SJSA1 (cell line): ENCODE measurements around the gene PJA1. TPM values are rescaled to one million over a fixed set of nuclear protein-coding genes. Genes with fewer than 3 reads are reported as not detected.

Source experiments
- DNase-seq, 2 experiments: peaks; one replicate each; pipeline ENCODE4 v3.0.0-alpha.2; 2015 to 2020; ENCODE audit warnings: low spot score in 2 of 2, low read depth in 1 of 2
- H3K27ac ChIP-seq: fragments of 250-450 bp; sonication (Bioruptor Pico); 2 replicates; pipeline ENCODE4 v1.5.1; 2020; ENCODE audit warnings: mild to moderate bottlenecking, moderate library complexity
- H3K27me3 ChIP-seq: fragments of 250-450 bp; sonication (Bioruptor Pico); replicated peaks from 2 replicates; pipeline ENCODE4 v1.5.1; 2020; ENCODE audit warnings: mild to moderate bottlenecking, moderate library complexity
- H3K36me3 ChIP-seq: fragments of 250-450 bp; sonication (Bioruptor Pico); 2 replicates; pipeline ENCODE4 v1.5.1; 2020; ENCODE audit warnings: mild to moderate bottlenecking
- H3K4me1 ChIP-seq: fragments of 250-450 bp; sonication (Bioruptor Pico); replicated peaks from 2 replicates; pipeline ENCODE4 v1.6.1; 2021; ENCODE audit warnings: mild to moderate bottlenecking
- H3K4me3 ChIP-seq: fragments of 250-450 bp; sonication (Bioruptor Pico); 2 replicates; pipeline ENCODE4 v1.5.1; 2020; ENCODE audit warnings: mild to moderate bottlenecking
- H3K9me3 ChIP-seq: fragments of 250-450 bp; sonication (Bioruptor Pico); replicated peaks from 2 replicates; pipeline ENCODE4 v1.5.1; 2020; ENCODE audit warnings: mild to moderate bottlenecking
- total RNA-seq: library from RNA; depleted of rRNA; stranded (reverse); fragments of >200 nt; shearing (Covaris generic); gene quantifications from 2 replicates; pipeline ENCODE4 v1.2.3, GENCODE V29; 2014

The PJA1 gene
- total RNA-seq, 1 experiment from 2014 or later: 30.2 TPM

DNA sequence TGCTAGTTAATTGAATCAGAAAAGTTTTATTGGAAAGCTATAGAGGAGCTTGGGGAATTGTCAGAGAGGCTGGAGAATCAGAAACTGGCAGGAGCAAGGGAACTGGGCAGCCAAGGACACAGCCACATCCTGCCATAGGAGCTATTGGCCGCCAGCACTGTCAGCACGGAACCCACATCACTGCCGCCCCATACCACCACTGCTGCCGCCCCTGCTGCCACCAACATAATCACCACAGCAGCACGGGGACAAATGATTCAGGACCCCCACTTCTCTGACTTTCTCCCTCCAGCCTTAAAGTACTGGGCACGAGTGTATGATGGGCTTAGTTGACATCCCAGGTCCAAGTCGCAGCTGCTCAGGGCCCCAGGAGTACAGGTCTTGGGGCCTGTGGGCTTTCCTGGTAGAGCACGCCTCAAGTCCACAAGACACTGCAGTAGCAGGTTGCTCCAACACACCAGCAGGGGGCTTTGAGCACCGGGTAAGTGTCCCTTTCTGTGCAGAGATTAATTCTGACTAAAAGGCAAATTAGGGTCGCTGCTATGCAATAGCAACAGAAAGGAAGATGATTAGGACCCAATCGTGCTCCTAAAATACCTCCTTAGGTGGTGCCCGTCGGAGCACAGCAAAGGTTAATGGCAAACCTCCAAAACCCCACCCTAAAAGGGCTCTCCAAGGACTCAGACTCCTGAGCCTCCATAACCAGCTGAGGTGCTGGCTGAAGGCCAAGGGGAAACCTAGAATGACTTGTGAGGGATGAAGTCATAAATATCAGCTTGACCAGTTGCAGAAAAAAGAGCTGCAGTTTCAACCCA lies 6.9 kb downstream of the PJA1 start:
- Histone ChIP-seq H3K27me3 (no peaks in the 10 kb centered on the region), H3K9me3 (no peaks in the 10 kb centered on the region), H3K4me3 (no peak overlapping the region), H3K4me1 (no peaks in the 10 kb centered on the region), H3K36me3 (peaks cover 7% of the 10 kb centered on the region; the same call in 1 of the 2 replicates), H3K27ac (no peak overlapping the region)
- DNase-seq: peak; percentile 43 to 52

- Histone ChIP-seq H3K36me3 (peaks cover 7% of the 10 kb centered on the region; the same call in 1 of the 2 replicates), H3K4me3 (no peak overlapping the region), H3K4me1 (no peaks in the 10 kb centered on the region), H3K27me3 (no peaks in the 10 kb centered on the region), H3K9me3 (no peaks in the 10 kb centered on the region), H3K27ac (no peak overlapping the region)
- DNase-seq: no peak
These were observed 8.6 kb downstream of the PJA1 start for GRCh38 chrX:69156638-69157037.

- Histone ChIP-seq H3K9me3 (no peaks in the 10 kb centered on the region), H3K27me3 (no peaks in the 10 kb centered on the region), H3K27ac (no peak overlapping the region), H3K4me1 (no peaks in the 10 kb centered on the region), H3K36me3 (peaks cover 2% of the 10 kb centered on the region; the same call in 1 of the 2 replicates), H3K4me3 (no peak overlapping the region)
- DNase-seq: no peak
These were observed 9.3 kb downstream of the PJA1 start for GRCh38 chrX:69155786-69156520.

GRCh38 chrX:69154051-69154450 lies 11.2 kb downstream of the PJA1 start:
- Histone ChIP-seq H3K9me3 (no peaks in the 10 kb centered on the region), H3K4me1 (no peaks in the 10 kb centered on the region), H3K4me3 (no peak overlapping the region), H3K27ac (no peak overlapping the region), H3K27me3 (no peaks in the 10 kb centered on the region), H3K36me3 (no peaks in the 10 kb centered on the region)
- DNase-seq: peak in 1 of 2 experiments; percentile 5

GRCh38 chrX:69153060-69153730 lies 12.1 kb downstream of the PJA1 start:
- Histone ChIP-seq H3K27ac (no peak overlapping the region), H3K36me3 (no peaks in the 10 kb centered on the region), H3K27me3 (no peaks in the 10 kb centered on the region), H3K4me3 (no peak overlapping the region), H3K9me3 (no peaks in the 10 kb centered on the region), H3K4me1 (no peaks in the 10 kb centered on the region)
- DNase-seq: no peak

DNA sequence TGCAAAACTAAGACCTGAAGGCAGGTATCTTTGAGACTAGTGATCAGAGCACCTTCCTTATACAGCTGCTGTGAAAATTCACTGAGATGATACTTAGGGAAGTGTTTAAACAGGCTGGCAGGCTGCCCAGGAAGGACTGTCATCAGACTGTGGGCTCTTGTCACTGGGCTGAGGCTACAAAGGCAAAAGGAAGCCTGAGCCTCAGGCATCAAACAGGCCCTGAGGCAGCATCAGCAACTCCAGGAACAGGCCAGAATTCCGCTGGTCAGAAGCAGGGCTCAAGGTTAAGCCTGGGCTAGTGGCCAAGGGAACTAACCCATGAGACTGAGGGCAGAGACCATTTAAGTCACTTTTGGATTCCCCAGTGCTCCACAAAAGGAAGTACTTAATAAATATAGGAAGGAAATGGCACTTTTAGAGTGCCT lies 12.8 kb downstream of the PJA1 start:
- DNase-seq: no peak

DNA sequence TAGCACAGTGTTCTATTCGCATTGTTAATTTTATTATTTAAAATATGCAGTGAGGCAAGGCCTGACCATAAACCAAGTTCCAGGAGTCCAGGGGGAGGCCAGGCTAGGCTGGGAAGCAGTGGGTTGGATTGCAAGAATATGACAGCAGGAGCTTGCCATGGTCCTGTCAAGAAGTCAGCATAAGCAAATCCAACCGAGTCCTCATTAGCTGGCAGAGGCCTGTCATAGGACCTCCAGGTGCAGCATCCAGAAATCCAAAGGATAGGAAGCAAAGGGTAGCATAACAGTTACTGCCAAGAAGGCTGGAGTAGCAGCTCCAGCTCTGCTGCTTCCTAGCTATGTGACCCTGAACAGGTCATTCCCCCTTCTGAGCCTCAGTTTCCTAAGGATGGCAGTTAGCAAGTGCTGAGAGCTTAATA lies 13.4 kb downstream of the PJA1 start:
- no peaks in the 10 kb centered on the region for H3K36me3 ChIP-seq
- no peaks in the 10 kb centered on the region for H3K4me1 ChIP-seq
- DNase-seq: no peak
- no peaks in the 10 kb centered on the region for H3K27me3 ChIP-seq
- no peaks in the 10 kb centered on the region for H3K9me3 ChIP-seq
- H3K4me3 ChIP-seq: no peak overlapping the region
- no peak overlapping the region for H3K27ac ChIP-seq

More for the DNA sequence above, 12.8 kb downstream of the PJA1 start:
- H3K4me3 ChIP-seq: no peak overlapping the region
- no peaks in the 10 kb centered on the region for H3K27me3 ChIP-seq
- H3K4me1 ChIP-seq: no peaks in the 10 kb centered on the region
- no peaks in the 10 kb centered on the region for H3K9me3 ChIP-seq
- no peak overlapping the region for H3K27ac ChIP-seq
- no peaks in the 10 kb centered on the region for H3K36me3 ChIP-seq

GRCh38 chrX:69150281-69150960 lies 14.8 kb downstream of the PJA1 start:
- Histone ChIP-seq H3K36me3 (no peaks in the 10 kb centered on the region), H3K27ac (no peak overlapping the region), H3K27me3 (no peaks in the 10 kb centered on the region), H3K4me3 (no peak overlapping the region), H3K4me1 (no peaks in the 10 kb centered on the region), H3K9me3 (no peaks in the 10 kb centered on the region)
- DNase-seq: no peak

GRCh38 chrX:69149466-69150280 lies 15.6 kb downstream of the PJA1 start:
- Histone ChIP-seq H3K9me3 (no peaks in the 10 kb centered on the region), H3K27ac (no peak overlapping the region), H3K4me3 (no peak overlapping the region), H3K4me1 (no peaks in the 10 kb centered on the region), H3K27me3 (no peaks in the 10 kb centered on the region), H3K36me3 (no peaks in the 10 kb centered on the region)
- DNase-seq: no peak

DNA sequence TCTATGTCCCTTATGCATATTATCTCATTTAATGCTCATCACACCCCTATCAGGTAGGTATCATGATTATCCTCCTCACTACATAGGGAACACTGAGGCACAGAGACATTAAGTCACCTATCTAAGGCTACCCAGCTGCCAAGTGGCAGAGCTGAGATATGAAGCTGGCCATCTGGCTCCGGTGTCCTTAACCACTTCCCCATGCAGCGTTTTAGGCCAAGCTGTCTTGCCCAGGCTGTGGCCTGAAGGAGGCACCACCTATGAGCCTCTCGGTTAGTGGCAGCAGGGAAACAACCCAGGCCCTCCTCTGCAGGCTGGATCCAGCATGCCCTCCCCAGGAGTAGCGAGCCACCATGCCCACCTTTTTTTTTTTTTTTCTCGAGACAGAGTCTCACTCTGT lies 16.3 kb downstream of the PJA1 start:
- no peaks in the 10 kb centered on the region for H3K9me3 ChIP-seq
- no peak overlapping the region for H3K4me3 ChIP-seq
- H3K4me1 ChIP-seq: no peaks in the 10 kb centered on the region
- H3K27me3 ChIP-seq: no peaks in the 10 kb centered on the region
- no peaks in the 10 kb centered on the region for H3K36me3 ChIP-seq
- no peak overlapping the region for H3K27ac ChIP-seq
- DNase-seq: no peak

GRCh38 chrX:69146739-69147138 lies 18.5 kb downstream of the PJA1 start:
- Histone ChIP-seq H3K27ac (no peak overlapping the region), H3K9me3 (no peaks in the 10 kb centered on the region), H3K27me3 (no peaks in the 10 kb centered on the region), H3K4me3 (no peak overlapping the region), H3K36me3 (no peaks in the 10 kb centered on the region), H3K4me1 (no peaks in the 10 kb centered on the region)
- DNase-seq: no peak

- no peak for DNase-seq
- H3K4me3 ChIP-seq: no peak overlapping the region
- H3K27ac ChIP-seq: no peak overlapping the region
- H3K9me3 ChIP-seq: no peaks in the 10 kb centered on the region
- H3K27me3 ChIP-seq: no peaks in the 10 kb centered on the region
- no peaks in the 10 kb centered on the region for H3K36me3 ChIP-seq
- H3K4me1 ChIP-seq: no peaks in the 10 kb centered on the region
These were observed 19.5 kb downstream of the PJA1 start for GRCh38 chrX:69145714-69146113.
